Suprapubic skin (tissue), 4 donors: Measurements from ENCODE around the gene CD70.

Experiments used
- EP300 ChIP-seq: sonication (generic); formaldehyde crosslinking; IDR thresholded peaks from one replicate; pipeline ENCODE4 v1.6.1; 2017; ENCODE audit warnings: antibody characterized with exemption
- POLR2A ChIP-seq, 2 donors: fragments of 450-650 bp; IDR thresholded peaks; one replicate each; pipeline ENCODE4 v1.6.1; 2017; ENCODE audit warnings: antibody characterized with exemption in 2 of 2, mild to moderate bottlenecking in 2 of 2, moderate library complexity in 2 of 2
- POLR2AphosphoS5 ChIP-seq, 3 donors: sonication (generic); formaldehyde crosslinking; IDR thresholded peaks; one replicate each; pipeline ENCODE4 v1.6.1; 2017; ENCODE audit warnings: antibody characterized with exemption in 3 of 3
- TF ChIP-seq, protein P1 (sequence below), 2 donors: fragments of 200-600 bp in 1 of 2; fragments of 450-650 bp in 1 of 2; sonication (generic) in 1 of 2; IDR thresholded peaks; one replicate each; pipeline ENCODE4 v1.5.1; 2016 to 2019; ENCODE audit warnings: antibody characterized with exemption in 2 of 2, mild to moderate bottlenecking in 1 of 2, moderate library complexity in 1 of 2

DNA sequence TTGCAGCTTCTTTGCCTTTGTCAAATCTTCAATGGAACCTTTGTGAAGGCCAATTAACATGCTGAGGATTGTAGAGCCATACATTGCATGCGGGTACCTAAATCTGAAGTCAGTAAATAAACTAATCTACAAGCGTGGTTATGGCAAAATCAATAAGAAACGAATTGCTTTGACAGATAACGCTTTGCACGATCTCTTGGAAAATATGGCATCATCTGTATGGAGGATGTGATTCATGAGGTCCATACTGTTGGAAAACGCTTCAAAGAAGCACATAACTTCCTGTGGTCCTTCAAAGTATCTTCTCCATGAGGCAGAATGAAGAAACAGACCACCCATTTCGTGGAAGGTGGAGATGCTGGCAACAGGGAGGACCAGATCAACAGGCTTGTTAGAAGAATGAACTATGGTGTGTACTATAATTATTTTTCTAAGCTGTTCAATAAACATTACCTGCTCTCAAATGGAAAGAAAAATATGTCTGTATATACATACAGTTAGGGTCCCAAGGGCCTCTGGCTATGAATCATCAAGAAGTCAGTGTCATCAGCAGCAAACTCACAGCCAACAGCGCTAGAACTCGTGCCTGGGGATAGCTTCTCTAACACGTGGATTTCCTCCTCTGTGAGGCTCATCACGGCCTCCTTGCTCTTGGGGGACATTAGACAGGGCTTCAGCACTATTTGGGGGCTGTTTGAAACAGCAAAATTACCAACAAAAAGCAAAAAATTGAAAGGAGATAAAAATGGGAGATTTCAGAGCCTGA is 2.9 kb upstream of the CD70 start:
- TF ChIP-seq, protein P1, sequence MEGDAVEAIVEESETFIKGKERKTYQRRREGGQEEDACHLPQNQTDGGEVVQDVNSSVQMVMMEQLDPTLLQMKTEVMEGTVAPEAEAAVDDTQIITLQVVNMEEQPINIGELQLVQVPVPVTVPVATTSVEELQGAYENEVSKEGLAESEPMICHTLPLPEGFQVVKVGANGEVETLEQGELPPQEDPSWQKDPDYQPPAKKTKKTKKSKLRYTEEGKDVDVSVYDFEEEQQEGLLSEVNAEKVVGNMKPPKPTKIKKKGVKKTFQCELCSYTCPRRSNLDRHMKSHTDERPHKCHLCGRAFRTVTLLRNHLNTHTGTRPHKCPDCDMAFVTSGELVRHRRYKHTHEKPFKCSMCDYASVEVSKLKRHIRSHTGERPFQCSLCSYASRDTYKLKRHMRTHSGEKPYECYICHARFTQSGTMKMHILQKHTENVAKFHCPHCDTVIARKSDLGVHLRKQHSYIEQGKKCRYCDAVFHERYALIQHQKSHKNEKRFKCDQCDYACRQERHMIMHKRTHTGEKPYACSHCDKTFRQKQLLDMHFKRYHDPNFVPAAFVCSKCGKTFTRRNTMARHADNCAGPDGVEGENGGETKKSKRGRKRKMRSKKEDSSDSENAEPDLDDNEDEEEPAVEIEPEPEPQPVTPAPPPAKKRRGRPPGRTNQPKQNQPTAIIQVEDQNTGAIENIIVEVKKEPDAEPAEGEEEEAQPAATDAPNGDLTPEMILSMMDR (IDR thresholded peaks at IDR 0.05) = no peak
- TF ChIP-seq POLR2A (IDR thresholded peaks at IDR 0.05) = no peak
- TF ChIP-seq POLR2AphosphoS5 (IDR thresholded peaks at IDR 0.05) = no peak
- TF ChIP-seq EP300 = no peak
